ENCODE results near the gene SMC5.

GRCh38 chr9:70220216-70220615, 38.6 kb upstream of the SMC5 start:
- TF ChIP-seq CTCF (IDR thresholded peaks at IDR 0.05; ENCODE audit: insufficient read depth, low read length) = no peak
- TF ChIP-seq POLR2AphosphoS5 (IDR thresholded peaks at IDR 0.05; ENCODE audit: low read depth) = no peak
- no peak for TF ChIP-seq REST (IDR thresholded peaks at IDR 0.05; ENCODE audit: insufficient replicate concordance, low read depth)
